WTC11 (cell line): Measurements from ENCODE around the gene TOMM40. TPM values are rescaled to one million over a fixed set of nuclear protein-coding genes. Genes with fewer than 3 reads are reported as not detected.

Experiments
- ATAC-seq: fragments of 200-7000 bp; cut with Tn5 transposase; 2 replicates; pipeline ENCODE4 v1.10.0; 2021; ENCODE audit warnings: mild to moderate bottlenecking, moderate library complexity
- CTCF ChIA-PET: fragments of 300-600 bp; sonication (Branson Sonifier 250); formaldehyde crosslinking; loops from one replicate; lab custom pipeline; 2021; ENCODE audit warnings: antibody characterized with exemption; lab: Charles Lee
- POLR2A ChIA-PET: fragments of 350-600 bp; sonication (Branson Sonifier 250); formaldehyde crosslinking; loops from one replicate; lab custom pipeline; 2021; ENCODE audit warnings: antibody characterized with exemption; lab: Charles Lee
- DNase-seq: peaks from one replicate; pipeline ENCODE4 v3.0.0; 2021; ENCODE audit warnings: low spot score
- H3K27ac Mint-ChIP-seq: 2 replicates; pipeline ENCODE4 v1.8.0; 2021; ENCODE audit warnings: mixed read lengths
- H3K27me3 Mint-ChIP-seq: 2 replicates; pipeline ENCODE4 v1.8.0; 2021; ENCODE audit warnings: low read depth, mild to moderate bottlenecking, moderate library complexity, mixed read lengths
- H3K36me3 Mint-ChIP-seq: 2 replicates; pipeline ENCODE4 v1.8.0; 2021; ENCODE audit warnings: mixed read lengths
- H3K4me1 Mint-ChIP-seq: 2 replicates; pipeline ENCODE4 v1.8.0; 2022; ENCODE audit warnings: mixed read lengths
- H3K4me3 Mint-ChIP-seq: 2 replicates; pipeline ENCODE4 v1.8.0; 2021; ENCODE audit warnings: mild to moderate bottlenecking, moderate library complexity, mixed read lengths
- H3K9me3 Mint-ChIP-seq: 2 replicates; pipeline ENCODE4 v1.8.0; 2021; ENCODE audit warnings: mixed read lengths
- ELF4 ChIP-seq: sonication (generic); formaldehyde crosslinking; IDR thresholded peaks from 2 replicates; pipeline ENCODE4 v1.8.1; 2022; ENCODE audit warnings: low read depth, mild to moderate bottlenecking, moderate library complexity, missing genetic modification reagents
- EMX1 ChIP-seq: fragments of 250-450 bp; sonication (Bioruptor Pico); IDR thresholded peaks from 2 replicates; pipeline ENCODE4 v1.8.0; 2021; ENCODE audit warnings: mild to moderate bottlenecking
- ETV6 ChIP-seq: sonication (generic); formaldehyde crosslinking; IDR thresholded peaks from 2 replicates; pipeline ENCODE4 v1.8.1; 2022; ENCODE audit warnings: mild to moderate bottlenecking, missing genetic modification reagents
- FOXP1 ChIP-seq: sonication (generic); formaldehyde crosslinking; IDR thresholded peaks from 2 replicates; pipeline ENCODE4 v1.8.0; 2022; ENCODE audit warnings: missing genetic modification reagents, mild to moderate bottlenecking, moderate library complexity, borderline replicate concordance
- GRHL2 ChIP-seq: fragments of 250-450 bp; sonication (Bioruptor Pico); IDR thresholded peaks from 2 replicates; pipeline ENCODE4 v1.8.0; 2022; ENCODE audit warnings: mild to moderate bottlenecking, moderate library complexity; ENCODE audit not compliant: insufficient replicate concordance, severe bottlenecking
- IRF2 ChIP-seq: sonication (generic); formaldehyde crosslinking; IDR thresholded peaks from 2 replicates; pipeline ENCODE4 v1.8.0; 2022; ENCODE audit warnings: low read depth, missing genetic modification reagents, borderline replicate concordance
- MYBL2 ChIP-seq: sonication (generic); formaldehyde crosslinking; IDR thresholded peaks from 2 replicates; pipeline ENCODE4 v1.8.1; 2023; ENCODE audit warnings: mild to moderate bottlenecking, moderate library complexity, missing genetic modification reagents
- SOX15 ChIP-seq: fragments of 250-450 bp; sonication (Bioruptor Pico); IDR thresholded peaks from 2 replicates; pipeline ENCODE4 v1.9.0; 2021; ENCODE audit warnings: mild to moderate bottlenecking
- ZNF317 ChIP-seq: sonication (generic); formaldehyde crosslinking; IDR thresholded peaks from 2 replicates; pipeline ENCODE4 v1.8.1; 2023; ENCODE audit warnings: low read depth, mild to moderate bottlenecking, moderate library complexity, missing genetic modification reagents, borderline replicate concordance
- ZNF416 ChIP-seq: fragments of 250-450 bp; sonication (Bioruptor Pico); IDR thresholded peaks from 2 replicates; pipeline ENCODE4 v1.9.0; 2021; ENCODE audit warnings: mild to moderate bottlenecking, inconsistent platforms
- total RNA-seq: library from RNA; stranded (reverse); gene quantifications from 3 replicates; pipeline ENCODE4 v1.2.3, GENCODE V29; 2021
- TF ChIP-seq, protein P1 (sequence below): sonication (generic); formaldehyde crosslinking; IDR thresholded peaks from 2 replicates; pipeline ENCODE4 v1.8.1; 2023; ENCODE audit warnings: mild to moderate bottlenecking, missing genetic modification reagents
- TF ChIP-seq, protein P2 (sequence below): sonication (generic); formaldehyde crosslinking; IDR thresholded peaks from 2 replicates; pipeline ENCODE4 v1.8.0; 2023; ENCODE audit warnings: missing genetic modification reagents
- TF ChIP-seq, protein P3 (sequence below): fragments of 250-450 bp; sonication (Bioruptor Pico); IDR thresholded peaks from 2 replicates; pipeline ENCODE4 v1.9.0; 2021; ENCODE audit warnings: mild to moderate bottlenecking
- TF ChIP-seq, protein P4 (sequence below): fragments of 250-450 bp; sonication (Bioruptor Pico); IDR thresholded peaks from 2 replicates; pipeline ENCODE4 v1.8.0; 2021; ENCODE audit warnings: mild to moderate bottlenecking
- TF ChIP-seq, protein P5 (sequence below): fragments of 250-450 bp; sonication (Bioruptor Pico); IDR thresholded peaks from 2 replicates; pipeline ENCODE4 v1.9.0; 2021; ENCODE audit warnings: mild to moderate bottlenecking
- TF ChIP-seq, protein P6 (sequence below): sonication (generic); formaldehyde crosslinking; IDR thresholded peaks from 2 replicates; pipeline ENCODE4 v1.8.0; 2022; ENCODE audit warnings: mild to moderate bottlenecking, missing genetic modification reagents

TOMM40 gene
- total RNA-seq, 1 experiment from 2014 or later = 221 TPM

DNA sequence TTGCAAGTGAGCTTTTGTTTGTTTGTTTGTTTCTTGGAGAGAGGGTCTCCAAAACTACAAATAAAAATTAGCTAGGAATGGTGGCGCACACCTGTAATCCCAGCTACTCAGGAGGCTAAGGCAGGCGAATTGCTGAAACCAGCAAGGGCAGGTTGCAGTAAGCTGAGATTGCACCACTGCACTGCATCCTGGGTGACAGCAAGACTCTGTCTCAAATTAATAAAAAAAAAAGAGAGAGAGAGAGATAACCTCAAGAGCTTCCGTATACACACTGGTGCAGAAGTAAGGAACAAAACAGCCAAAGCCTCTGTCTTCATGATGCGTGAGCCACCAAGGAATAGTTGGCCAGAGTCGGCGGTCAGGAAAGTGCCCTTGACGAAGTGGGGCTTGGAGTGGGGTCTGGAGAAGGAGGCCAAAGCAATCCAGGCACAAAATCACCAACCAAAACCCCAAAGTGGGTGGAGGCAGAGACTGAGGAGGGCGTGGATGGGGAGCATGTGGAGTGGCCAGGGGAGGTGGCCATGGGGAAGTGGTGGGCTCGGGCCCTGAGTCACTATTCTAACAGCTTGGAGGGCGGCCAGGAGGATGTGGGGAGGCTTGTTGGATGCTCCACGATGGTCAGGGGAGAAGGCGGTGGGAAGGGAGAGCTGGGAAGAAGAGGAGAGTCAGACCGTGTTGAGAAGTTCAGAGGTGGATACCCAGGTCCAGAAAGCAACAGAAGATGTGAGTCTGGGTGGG, 21.2 kb upstream of the TOMM40 start:
- TF ChIP-seq GRHL2 (CRISPR knock-in tag) (no peak), ETV6 (CRISPR knock-in tag) (no peak), IRF2 (CRISPR knock-in tag) (no peak), EMX1 (CRISPR knock-in tag) (no peak), FOXP1 (CRISPR knock-in tag) (no peak)
- TF ChIP-seq, protein P1, sequence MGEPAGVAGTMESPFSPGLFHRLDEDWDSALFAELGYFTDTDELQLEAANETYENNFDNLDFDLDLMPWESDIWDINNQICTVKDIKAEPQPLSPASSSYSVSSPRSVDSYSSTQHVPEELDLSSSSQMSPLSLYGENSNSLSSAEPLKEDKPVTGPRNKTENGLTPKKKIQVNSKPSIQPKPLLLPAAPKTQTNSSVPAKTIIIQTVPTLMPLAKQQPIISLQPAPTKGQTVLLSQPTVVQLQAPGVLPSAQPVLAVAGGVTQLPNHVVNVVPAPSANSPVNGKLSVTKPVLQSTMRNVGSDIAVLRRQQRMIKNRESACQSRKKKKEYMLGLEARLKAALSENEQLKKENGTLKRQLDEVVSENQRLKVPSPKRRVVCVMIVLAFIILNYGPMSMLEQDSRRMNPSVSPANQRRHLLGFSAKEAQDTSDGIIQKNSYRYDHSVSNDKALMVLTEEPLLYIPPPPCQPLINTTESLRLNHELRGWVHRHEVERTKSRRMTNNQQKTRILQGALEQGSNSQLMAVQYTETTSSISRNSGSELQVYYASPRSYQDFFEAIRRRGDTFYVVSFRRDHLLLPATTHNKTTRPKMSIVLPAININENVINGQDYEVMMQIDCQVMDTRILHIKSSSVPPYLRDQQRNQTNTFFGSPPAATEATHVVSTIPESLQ (CRISPR knock-in tag) = no peak
- TF ChIP-seq, protein P2, sequence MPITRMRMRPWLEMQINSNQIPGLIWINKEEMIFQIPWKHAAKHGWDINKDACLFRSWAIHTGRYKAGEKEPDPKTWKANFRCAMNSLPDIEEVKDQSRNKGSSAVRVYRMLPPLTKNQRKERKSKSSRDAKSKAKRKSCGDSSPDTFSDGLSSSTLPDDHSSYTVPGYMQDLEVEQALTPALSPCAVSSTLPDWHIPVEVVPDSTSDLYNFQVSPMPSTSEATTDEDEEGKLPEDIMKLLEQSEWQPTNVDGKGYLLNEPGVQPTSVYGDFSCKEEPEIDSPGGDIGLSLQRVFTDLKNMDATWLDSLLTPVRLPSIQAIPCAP = no peak
- ChIA-PET POLR2A (no interaction called here), CTCF (interaction anchor here (0.8 kb wide), 1 partner anchor 146 kb away, joined by 3 read pairs; no protein-coding TSS in a partner anchor)
- no peaks in the 10 kb centered on the region for H3K27me3 Mint-ChIP-seq
- H3K9me3 Mint-ChIP-seq = no peaks in the 10 kb centered on the region
- peak overlapping the region; percentile 45; the same call in 1 of the 2 replicates for H3K27ac Mint-ChIP-seq
- H3K4me3 Mint-ChIP-seq = no peak overlapping the region
- H3K4me1 Mint-ChIP-seq = no peaks in the 10 kb centered on the region
- ATAC-seq (no peak), DNase-seq (no peak)
- peaks cover 68% of the 10 kb centered on the region for H3K36me3 Mint-ChIP-seq

DNA sequence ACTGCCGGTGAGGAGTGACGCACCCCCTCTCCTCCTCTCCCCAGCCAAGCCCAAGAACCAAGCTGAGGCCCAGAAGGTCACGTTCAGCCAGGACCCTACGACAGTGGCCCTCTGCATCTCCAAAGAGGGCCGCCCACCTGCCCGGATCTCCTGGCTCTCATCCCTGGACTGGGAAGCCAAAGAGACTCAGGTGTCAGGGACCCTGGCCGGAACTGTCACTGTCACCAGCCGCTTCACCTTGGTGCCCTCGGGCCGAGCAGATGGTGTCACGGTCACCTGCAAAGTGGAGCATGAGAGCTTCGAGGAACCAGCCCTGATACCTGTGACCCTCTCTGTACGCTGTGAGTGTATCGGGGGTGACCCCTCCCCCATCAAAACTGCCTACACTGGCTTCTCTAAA, 19.2 kb upstream of the TOMM40 start:
- CTCF ChIA-PET = no interaction called here
- Mint-ChIP-seq H3K27ac (no peak overlapping the region), H3K9me3 (no peaks in the 10 kb centered on the region), H3K4me3 (no peak overlapping the region), H3K36me3 (peaks cover 71% of the 10 kb centered on the region), H3K27me3 (no peaks in the 10 kb centered on the region)
- TF ChIP-seq, protein P3, sequence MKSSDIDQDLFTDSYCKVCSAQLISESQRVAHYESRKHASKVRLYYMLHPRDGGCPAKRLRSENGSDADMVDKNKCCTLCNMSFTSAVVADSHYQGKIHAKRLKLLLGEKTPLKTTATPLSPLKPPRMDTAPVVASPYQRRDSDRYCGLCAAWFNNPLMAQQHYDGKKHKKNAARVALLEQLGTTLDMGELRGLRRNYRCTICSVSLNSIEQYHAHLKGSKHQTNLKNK (CRISPR knock-in tag) = no peak
- TF ChIP-seq, protein P4, sequence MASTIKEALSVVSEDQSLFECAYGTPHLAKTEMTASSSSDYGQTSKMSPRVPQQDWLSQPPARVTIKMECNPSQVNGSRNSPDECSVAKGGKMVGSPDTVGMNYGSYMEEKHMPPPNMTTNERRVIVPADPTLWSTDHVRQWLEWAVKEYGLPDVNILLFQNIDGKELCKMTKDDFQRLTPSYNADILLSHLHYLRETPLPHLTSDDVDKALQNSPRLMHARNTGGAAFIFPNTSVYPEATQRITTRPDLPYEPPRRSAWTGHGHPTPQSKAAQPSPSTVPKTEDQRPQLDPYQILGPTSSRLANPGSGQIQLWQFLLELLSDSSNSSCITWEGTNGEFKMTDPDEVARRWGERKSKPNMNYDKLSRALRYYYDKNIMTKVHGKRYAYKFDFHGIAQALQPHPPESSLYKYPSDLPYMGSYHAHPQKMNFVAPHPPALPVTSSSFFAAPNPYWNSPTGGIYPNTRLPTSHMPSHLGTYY (CRISPR knock-in tag) = no peak
- TF ChIP-seq, protein P5, sequence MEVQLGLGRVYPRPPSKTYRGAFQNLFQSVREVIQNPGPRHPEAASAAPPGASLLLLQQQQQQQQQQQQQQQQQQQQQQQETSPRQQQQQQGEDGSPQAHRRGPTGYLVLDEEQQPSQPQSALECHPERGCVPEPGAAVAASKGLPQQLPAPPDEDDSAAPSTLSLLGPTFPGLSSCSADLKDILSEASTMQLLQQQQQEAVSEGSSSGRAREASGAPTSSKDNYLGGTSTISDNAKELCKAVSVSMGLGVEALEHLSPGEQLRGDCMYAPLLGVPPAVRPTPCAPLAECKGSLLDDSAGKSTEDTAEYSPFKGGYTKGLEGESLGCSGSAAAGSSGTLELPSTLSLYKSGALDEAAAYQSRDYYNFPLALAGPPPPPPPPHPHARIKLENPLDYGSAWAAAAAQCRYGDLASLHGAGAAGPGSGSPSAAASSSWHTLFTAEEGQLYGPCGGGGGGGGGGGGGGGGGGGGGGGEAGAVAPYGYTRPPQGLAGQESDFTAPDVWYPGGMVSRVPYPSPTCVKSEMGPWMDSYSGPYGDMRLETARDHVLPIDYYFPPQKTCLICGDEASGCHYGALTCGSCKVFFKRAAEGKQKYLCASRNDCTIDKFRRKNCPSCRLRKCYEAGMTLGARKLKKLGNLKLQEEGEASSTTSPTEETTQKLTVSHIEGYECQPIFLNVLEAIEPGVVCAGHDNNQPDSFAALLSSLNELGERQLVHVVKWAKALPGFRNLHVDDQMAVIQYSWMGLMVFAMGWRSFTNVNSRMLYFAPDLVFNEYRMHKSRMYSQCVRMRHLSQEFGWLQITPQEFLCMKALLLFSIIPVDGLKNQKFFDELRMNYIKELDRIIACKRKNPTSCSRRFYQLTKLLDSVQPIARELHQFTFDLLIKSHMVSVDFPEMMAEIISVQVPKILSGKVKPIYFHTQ (CRISPR knock-in tag) = no peak
- TF ChIP-seq ELF4 (CRISPR knock-in tag) = no peak
- no peak for TF ChIP-seq ZNF416
- no peak for TF ChIP-seq ETV6 (CRISPR knock-in tag)
- TF ChIP-seq SOX15 = no peak
- TF ChIP-seq IRF2 (CRISPR knock-in tag) = no peak
- no peak for TF ChIP-seq ZNF317 (CRISPR knock-in tag)
- TF ChIP-seq, protein P6, sequence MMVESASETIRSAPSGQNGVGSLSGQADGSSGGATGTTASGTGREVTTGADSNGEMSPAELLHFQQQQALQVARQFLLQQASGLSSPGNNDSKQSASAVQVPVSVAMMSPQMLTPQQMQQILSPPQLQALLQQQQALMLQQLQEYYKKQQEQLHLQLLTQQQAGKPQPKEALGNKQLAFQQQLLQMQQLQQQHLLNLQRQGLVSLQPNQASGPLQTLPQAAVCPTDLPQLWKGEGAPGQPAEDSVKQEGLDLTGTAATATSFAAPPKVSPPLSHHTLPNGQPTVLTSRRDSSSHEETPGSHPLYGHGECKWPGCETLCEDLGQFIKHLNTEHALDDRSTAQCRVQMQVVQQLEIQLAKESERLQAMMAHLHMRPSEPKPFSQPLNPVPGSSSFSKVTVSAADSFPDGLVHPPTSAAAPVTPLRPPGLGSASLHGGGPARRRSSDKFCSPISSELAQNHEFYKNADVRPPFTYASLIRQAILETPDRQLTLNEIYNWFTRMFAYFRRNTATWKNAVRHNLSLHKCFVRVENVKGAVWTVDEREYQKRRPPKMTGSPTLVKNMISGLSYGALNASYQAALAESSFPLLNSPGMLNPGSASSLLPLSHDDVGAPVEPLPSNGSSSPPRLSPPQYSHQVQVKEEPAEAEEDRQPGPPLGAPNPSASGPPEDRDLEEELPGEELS = no peak
- no peak for TF ChIP-seq MYBL2 (CRISPR knock-in tag)
- TF ChIP-seq, all 79 proteins: peak for 0
- DNase-seq (no peak), ATAC-seq (no peak)
- POLR2A ChIA-PET = interaction anchor here (0.6 kb wide), 1 partner anchor 11 kb away, joined by 3 read pairs; no protein-coding TSS in a partner anchor
- peaks cover 8% of the 10 kb centered on the region for H3K4me1 Mint-ChIP-seq
